IPS-18a (cell line): ENCODE results near the gene CUX1.

ENCODE experiments used
- H3K27ac ChIP-seq: one replicate; pipeline ENCODE4 v1.5.1; 2013; ENCODE audit warnings: low read length
- H3K27me3 ChIP-seq: one replicate; pipeline ENCODE4 v1.6.1; 2013; ENCODE audit warnings: mild to moderate bottlenecking, low read length; ENCODE audit not compliant: control insufficient read depth, insufficient read depth
- H3K36me3 ChIP-seq: one replicate; pipeline ENCODE4 v1.6.1; 2013; ENCODE audit warnings: low read depth, low read length; ENCODE audit not compliant: control insufficient read depth
- H3K4me1 ChIP-seq: one replicate; pipeline ENCODE4 v1.6.1; 2013; ENCODE audit warnings: low read depth, low read length; ENCODE audit not compliant: control insufficient read depth
- H3K4me3 ChIP-seq: one replicate; pipeline ENCODE4 v1.5.1; 2013; ENCODE audit warnings: low read length
- H3K9ac ChIP-seq: one replicate; pipeline ENCODE4 v1.6.1; 2013; ENCODE audit warnings: mild to moderate bottlenecking, low read length, moderate library complexity
- H3K9me3 ChIP-seq: one replicate; pipeline ENCODE4 v1.6.1; 2013; ENCODE audit warnings: low read depth, low read length; ENCODE audit not compliant: control insufficient read depth

Gene CUX1

GRCh38 chr7:102258749-102259107, 441.3 kb downstream of the CUX1 start:
- Histone ChIP-seq H3K27ac (no peak overlapping the region), H3K4me3 (no peak overlapping the region), H3K36me3 (no peaks in the 10 kb centered on the region), H3K4me1 (no peaks in the 10 kb centered on the region), H3K9me3 (no peaks in the 10 kb centered on the region), H3K27me3 (no peaks in the 10 kb centered on the region), H3K9ac (no peak overlapping the region)

GRCh38 chr7:102260856-102261255, 443.4 kb downstream of the CUX1 start:
- H3K9ac ChIP-seq: no peak overlapping the region
- no peaks in the 10 kb centered on the region for H3K4me1 ChIP-seq
- no peaks in the 10 kb centered on the region for H3K27me3 ChIP-seq
- no peak overlapping the region for H3K27ac ChIP-seq
- no peaks in the 10 kb centered on the region for H3K9me3 ChIP-seq
- no peak overlapping the region for H3K4me3 ChIP-seq
- no peaks in the 10 kb centered on the region for H3K36me3 ChIP-seq

GRCh38 chr7:102261451-102261850, 444.0 kb downstream of the CUX1 start:
- Histone ChIP-seq H3K36me3 (no peaks in the 10 kb centered on the region), H3K27ac (no peak overlapping the region), H3K4me1 (no peaks in the 10 kb centered on the region), H3K27me3 (no peaks in the 10 kb centered on the region), H3K9ac (no peak overlapping the region), H3K4me3 (no peak overlapping the region), H3K9me3 (no peaks in the 10 kb centered on the region)

- H3K4me1 ChIP-seq: no peaks in the 10 kb centered on the region
- H3K9me3 ChIP-seq: no peaks in the 10 kb centered on the region
- no peak overlapping the region for H3K27ac ChIP-seq
- H3K9ac ChIP-seq: no peak overlapping the region
- no peaks in the 10 kb centered on the region for H3K36me3 ChIP-seq
- no peaks in the 10 kb centered on the region for H3K27me3 ChIP-seq
- no peak overlapping the region for H3K4me3 ChIP-seq
Observed at GRCh38 chr7:102262546-102262945, 445.1 kb downstream of the CUX1 start.

GRCh38 chr7:102264367-102264891, 447.0 kb downstream of the CUX1 start:
- no peak overlapping the region for H3K4me3 ChIP-seq
- H3K27me3 ChIP-seq: no peaks in the 10 kb centered on the region
- H3K4me1 ChIP-seq: no peaks in the 10 kb centered on the region
- no peaks in the 10 kb centered on the region for H3K9me3 ChIP-seq
- H3K27ac ChIP-seq: no peak overlapping the region
- H3K9ac ChIP-seq: no peak overlapping the region
- H3K36me3 ChIP-seq: no peaks in the 10 kb centered on the region

- no peaks in the 10 kb centered on the region for H3K27me3 ChIP-seq
- no peak overlapping the region for H3K4me3 ChIP-seq
- H3K36me3 ChIP-seq: no peaks in the 10 kb centered on the region
- no peak overlapping the region for H3K27ac ChIP-seq
- H3K9me3 ChIP-seq: no peaks in the 10 kb centered on the region
- H3K9ac ChIP-seq: no peak overlapping the region
- no peaks in the 10 kb centered on the region for H3K4me1 ChIP-seq
Observed at GRCh38 chr7:102266541-102266940, 449.1 kb downstream of the CUX1 start.

GRCh38 chr7:102268635-102269034, 451.2 kb downstream of the CUX1 start:
- no peak overlapping the region for H3K27ac ChIP-seq
- no peaks in the 10 kb centered on the region for H3K9me3 ChIP-seq
- no peaks in the 10 kb centered on the region for H3K36me3 ChIP-seq
- no peak overlapping the region for H3K9ac ChIP-seq
- H3K4me1 ChIP-seq: no peaks in the 10 kb centered on the region
- H3K4me3 ChIP-seq: no peak overlapping the region
- no peaks in the 10 kb centered on the region for H3K27me3 ChIP-seq

- H3K27me3 ChIP-seq: no peaks in the 10 kb centered on the region
- H3K9ac ChIP-seq: no peak overlapping the region
- no peaks in the 10 kb centered on the region for H3K4me1 ChIP-seq
- H3K36me3 ChIP-seq: no peaks in the 10 kb centered on the region
- no peak overlapping the region for H3K4me3 ChIP-seq
- H3K9me3 ChIP-seq: no peaks in the 10 kb centered on the region
- H3K27ac ChIP-seq: no peak overlapping the region
Observed at GRCh38 chr7:102270178-102270887, 452.9 kb downstream of the CUX1 start.

- Histone ChIP-seq H3K9me3 (no peaks in the 10 kb centered on the region), H3K4me1 (no peaks in the 10 kb centered on the region), H3K27me3 (no peaks in the 10 kb centered on the region), H3K4me3 (no peak overlapping the region), H3K9ac (no peak overlapping the region), H3K36me3 (no peaks in the 10 kb centered on the region), H3K27ac (no peak overlapping the region)
Observed at GRCh38 chr7:102271158-102271798, 453.9 kb downstream of the CUX1 start.

GRCh38 chr7:102272075-102272916, 454.9 kb downstream of the CUX1 start:
- H3K4me1 ChIP-seq: no peaks in the 10 kb centered on the region
- no peaks in the 10 kb centered on the region for H3K9me3 ChIP-seq
- no peak overlapping the region for H3K4me3 ChIP-seq
- no peaks in the 10 kb centered on the region for H3K27me3 ChIP-seq
- no peak overlapping the region for H3K9ac ChIP-seq
- no peak overlapping the region for H3K27ac ChIP-seq
- no peaks in the 10 kb centered on the region for H3K36me3 ChIP-seq

GRCh38 chr7:102272917-102273748, 455.7 kb downstream of the CUX1 start:
- H3K4me3 ChIP-seq: no peak overlapping the region
- H3K9ac ChIP-seq: no peak overlapping the region
- no peaks in the 10 kb centered on the region for H3K4me1 ChIP-seq
- H3K9me3 ChIP-seq: no peaks in the 10 kb centered on the region
- no peak overlapping the region for H3K27ac ChIP-seq
- no peaks in the 10 kb centered on the region for H3K36me3 ChIP-seq
- no peaks in the 10 kb centered on the region for H3K27me3 ChIP-seq
